ENCODE results near the gene GNPTG.

Gene GNPTG

GRCh38 chr16:1381612-1382406 lies 30.1 kb downstream of the GNPTG start:
- POLR2A ChIA-PET, result no interaction called here
- 88% methylated on average over 8 of the region's 9 CpGs for WGBS (ENCODE audit: insufficient coverage)
- peaks cover 0 to 26% (median 21%) of the 10 kb centered on the region in 4 experiments for H3K4me1 ChIP-seq (ENCODE audit: control extremely low read depth in 1 of 4, control insufficient read depth in 4 of 4, insufficient read depth in 4 of 4, low read length in 3 of 4)
- no peaks in the 10 kb centered on the region for H3K9me3 ChIP-seq (ENCODE audit: control extremely low read depth in 1 of 5, control insufficient read depth in 4 of 5, insufficient read depth in 2 of 5, low read depth in 1 of 5, low read length in 4 of 5)
- H3K27ac ChIP-seq (ENCODE audit: insufficient read depth in 1 of 2, low read depth in 1 of 2, low read length in 2 of 2, poor library complexity in 1 of 2, severe bottlenecking in 2 of 2), result no peak overlapping the region
- CTCF ChIA-PET, result no interaction called here
- DNase-seq, result no peak
- no peak overlapping the region for H3K4me3 ChIP-seq (ENCODE audit: control insufficient read depth in 1 of 7, extremely low read depth in 1 of 7, insufficient read depth in 4 of 7, low read depth in 2 of 7, low read length in 6 of 7)
- H3K36me3 ChIP-seq (ENCODE audit: control insufficient read depth in 4 of 4, insufficient read depth in 4 of 4, low read length in 3 of 4), result peaks cover 0 to 48% (median 20%) of the 10 kb centered on the region in 4 experiments
- no peaks in the 10 kb centered on the region for H3K27me3 ChIP-seq (replicated peaks in 2 of 5; ENCODE audit: control insufficient read depth in 4 of 5, insufficient read depth in 5 of 5, low read length in 4 of 5)

GRCh38 chr16:1383556-1383955 lies 31.8 kb downstream of the GNPTG start:
- H3K4me1 ChIP-seq (ENCODE audit: control extremely low read depth in 1 of 4, control insufficient read depth in 4 of 4, insufficient read depth in 4 of 4, low read length in 3 of 4), result peaks cover 0 to 17% (median 15%) of the 10 kb centered on the region in 4 experiments
- no peak for DNase-seq
- 96% methylated on average over 10 of the region's 18 CpGs for WGBS (ENCODE audit: insufficient coverage)
- H3K27ac ChIP-seq (ENCODE audit: insufficient read depth in 1 of 2, low read depth in 1 of 2, low read length in 2 of 2, poor library complexity in 1 of 2, severe bottlenecking in 2 of 2), result no peak overlapping the region
- ChIA-PET POLR2A (no interaction called here), CTCF (no interaction called here)
- H3K4me3 ChIP-seq (ENCODE audit: control insufficient read depth in 1 of 7, extremely low read depth in 1 of 7, insufficient read depth in 4 of 7, low read depth in 2 of 7, low read length in 6 of 7), result no peak overlapping the region
- no peaks in the 10 kb centered on the region for H3K27me3 ChIP-seq (replicated peaks in 2 of 5; ENCODE audit: control insufficient read depth in 4 of 5, insufficient read depth in 5 of 5, low read length in 4 of 5)
- no peaks in the 10 kb centered on the region for H3K9me3 ChIP-seq (ENCODE audit: control extremely low read depth in 1 of 5, control insufficient read depth in 4 of 5, insufficient read depth in 2 of 5, low read depth in 1 of 5, low read length in 4 of 5)
- H3K36me3 ChIP-seq (ENCODE audit: control insufficient read depth in 4 of 4, insufficient read depth in 4 of 4, low read length in 3 of 4), result peaks cover 4 to 53% (median 21%) of the 10 kb centered on the region in 4 experiments

- H3K27me3 ChIP-seq (replicated peaks in 2 of 5; ENCODE audit: control insufficient read depth in 4 of 5, insufficient read depth in 5 of 5, low read length in 4 of 5), result no peaks in the 10 kb centered on the region
- POLR2A ChIA-PET, result no interaction called here
- WGBS (ENCODE audit: insufficient coverage), result 98% methylated on average over 38 of the region's 39 CpGs
- no peaks in the 10 kb centered on the region for H3K9me3 ChIP-seq (ENCODE audit: control extremely low read depth in 1 of 5, control insufficient read depth in 4 of 5, insufficient read depth in 2 of 5, low read depth in 1 of 5, low read length in 4 of 5)
- H3K4me3 ChIP-seq (ENCODE audit: control insufficient read depth in 1 of 7, extremely low read depth in 1 of 7, insufficient read depth in 4 of 7, low read depth in 2 of 7, low read length in 6 of 7), result no peak overlapping the region
- CTCF ChIA-PET, result no interaction called here
- DNase-seq, result no peak
- peaks cover 0 to 2% (median under 1%) of the 10 kb centered on the region in 4 experiments for H3K4me1 ChIP-seq (ENCODE audit: control extremely low read depth in 1 of 4, control insufficient read depth in 4 of 4, insufficient read depth in 4 of 4, low read length in 3 of 4)
- peaks cover 4 to 69% (median 30%) of the 10 kb centered on the region in 4 experiments for H3K36me3 ChIP-seq (ENCODE audit: control insufficient read depth in 4 of 4, insufficient read depth in 4 of 4, low read length in 3 of 4)
- H3K27ac ChIP-seq (ENCODE audit: insufficient read depth in 1 of 2, low read depth in 1 of 2, low read length in 2 of 2, poor library complexity in 1 of 2, severe bottlenecking in 2 of 2), result no peak overlapping the region
Observed at GRCh38 chr16:1385232-1385631, 33.5 kb downstream of the GNPTG start.

GRCh38 chr16:1387331-1387730 lies 35.6 kb downstream of the GNPTG start:
- Histone ChIP-seq H3K4me1 (ENCODE audit: control extremely low read depth in 1 of 4, control insufficient read depth in 4 of 4, insufficient read depth in 4 of 4, low read length in 3 of 4) (no peaks in the 10 kb centered on the region), H3K27ac (ENCODE audit: insufficient read depth in 1 of 2, low read depth in 1 of 2, low read length in 2 of 2, poor library complexity in 1 of 2, severe bottlenecking in 2 of 2) (no peak overlapping the region), H3K9me3 (ENCODE audit: control extremely low read depth in 1 of 5, control insufficient read depth in 4 of 5, insufficient read depth in 2 of 5, low read depth in 1 of 5, low read length in 4 of 5) (no peaks in the 10 kb centered on the region), H3K27me3 (replicated peaks in 2 of 5; ENCODE audit: control insufficient read depth in 4 of 5, insufficient read depth in 5 of 5, low read length in 4 of 5) (no peaks in the 10 kb centered on the region), H3K4me3 (ENCODE audit: control insufficient read depth in 1 of 7, extremely low read depth in 1 of 7, insufficient read depth in 4 of 7, low read depth in 2 of 7, low read length in 6 of 7) (no peak overlapping the region), H3K36me3 (ENCODE audit: control insufficient read depth in 4 of 4, insufficient read depth in 4 of 4, low read length in 3 of 4) (peaks cover 4 to 70% (median 24%) of the 10 kb centered on the region in 4 experiments)
- ChIA-PET POLR2A (no interaction called here), CTCF (no interaction called here)
- no peak for DNase-seq
- WGBS (ENCODE audit: insufficient coverage), result 98% methylated on average over 16 of the region's 16 CpGs

GRCh38 chr16:1389762-1390161 lies 38.0 kb downstream of the GNPTG start:
- Histone ChIP-seq H3K36me3 (ENCODE audit: control insufficient read depth in 4 of 4, insufficient read depth in 4 of 4, low read length in 3 of 4) (peaks cover 7 to 72% (median 34%) of the 10 kb centered on the region in 4 experiments), H3K27me3 (replicated peaks in 2 of 5; ENCODE audit: control insufficient read depth in 4 of 5, insufficient read depth in 5 of 5, low read length in 4 of 5) (no peaks in the 10 kb centered on the region), H3K27ac (ENCODE audit: insufficient read depth in 1 of 2, low read depth in 1 of 2, low read length in 2 of 2, poor library complexity in 1 of 2, severe bottlenecking in 2 of 2) (no peak overlapping the region), H3K9me3 (ENCODE audit: control extremely low read depth in 1 of 5, control insufficient read depth in 4 of 5, insufficient read depth in 2 of 5, low read depth in 1 of 5, low read length in 4 of 5) (no peaks in the 10 kb centered on the region), H3K4me3 (ENCODE audit: control insufficient read depth in 1 of 7, extremely low read depth in 1 of 7, insufficient read depth in 4 of 7, low read depth in 2 of 7, low read length in 6 of 7) (no peak overlapping the region), H3K4me1 (ENCODE audit: control extremely low read depth in 1 of 4, control insufficient read depth in 4 of 4, insufficient read depth in 4 of 4, low read length in 3 of 4) (no peaks in the 10 kb centered on the region)
- ChIA-PET POLR2A (interaction anchor here (0.6 kb wide), 1 partner anchor 264 kb away, joined by 4 read pairs; no protein-coding TSS in a partner anchor), CTCF (interaction anchor here (1.3 kb wide), 1 partner anchor 12 kb away, joined by 3 read pairs; no protein-coding TSS in a partner anchor)
- 93% methylated on average over 5 of the region's 7 CpGs for WGBS (ENCODE audit: insufficient coverage)
- no peak for DNase-seq

- peak in 1 of 3 donors; percentile 10 for DNase-seq
- Histone ChIP-seq H3K9me3 (ENCODE audit: control extremely low read depth in 1 of 5, control insufficient read depth in 4 of 5, insufficient read depth in 2 of 5, low read depth in 1 of 5, low read length in 4 of 5) (no peaks in the 10 kb centered on the region), H3K4me1 (ENCODE audit: control extremely low read depth in 1 of 4, control insufficient read depth in 4 of 4, insufficient read depth in 4 of 4, low read length in 3 of 4) (no peaks in the 10 kb centered on the region), H3K36me3 (ENCODE audit: control insufficient read depth in 4 of 4, insufficient read depth in 4 of 4, low read length in 3 of 4) (peaks cover 7 to 70% (median 32%) of the 10 kb centered on the region in 4 experiments), H3K27ac (ENCODE audit: insufficient read depth in 1 of 2, low read depth in 1 of 2, low read length in 2 of 2, poor library complexity in 1 of 2, severe bottlenecking in 2 of 2) (no peak overlapping the region), H3K27me3 (replicated peaks in 2 of 5; ENCODE audit: control insufficient read depth in 4 of 5, insufficient read depth in 5 of 5, low read length in 4 of 5) (no peaks in the 10 kb centered on the region), H3K4me3 (ENCODE audit: control insufficient read depth in 1 of 7, extremely low read depth in 1 of 7, insufficient read depth in 4 of 7, low read depth in 2 of 7, low read length in 6 of 7) (no peak overlapping the region)
- ChIA-PET CTCF (interaction anchor here (1.3 kb wide), 1 partner anchor 11 kb away, joined by 3 read pairs; no protein-coding TSS in a partner anchor), POLR2A (no interaction called here)
- 89% methylated on average over 24 of the region's 28 CpGs for WGBS (ENCODE audit: insufficient coverage)
Observed at GRCh38 chr16:1390239-1390779, 38.6 kb downstream of the GNPTG start.

- no peak overlapping the region for H3K27ac ChIP-seq (ENCODE audit: insufficient read depth in 1 of 2, low read depth in 1 of 2, low read length in 2 of 2, poor library complexity in 1 of 2, severe bottlenecking in 2 of 2)
- no peak for DNase-seq
- H3K36me3 ChIP-seq (ENCODE audit: control insufficient read depth in 4 of 4, insufficient read depth in 4 of 4, low read length in 3 of 4), result peaks cover 11 to 76% (median 35%) of the 10 kb centered on the region in 4 experiments
- CTCF ChIA-PET, result no interaction called here
- no peaks in the 10 kb centered on the region for H3K27me3 ChIP-seq (replicated peaks in 2 of 5; ENCODE audit: control insufficient read depth in 4 of 5, insufficient read depth in 5 of 5, low read length in 4 of 5)
- no peak overlapping the region for H3K4me3 ChIP-seq (ENCODE audit: control insufficient read depth in 1 of 7, extremely low read depth in 1 of 7, insufficient read depth in 4 of 7, low read depth in 2 of 7, low read length in 6 of 7)
- POLR2A ChIA-PET, result no interaction called here
- H3K4me1 ChIP-seq (ENCODE audit: control extremely low read depth in 1 of 4, control insufficient read depth in 4 of 4, insufficient read depth in 4 of 4, low read length in 3 of 4), result no peaks in the 10 kb centered on the region
- WGBS (ENCODE audit: insufficient coverage), result 99% methylated on average over 17 of the region's 17 CpGs
- no peaks in the 10 kb centered on the region for H3K9me3 ChIP-seq (ENCODE audit: control extremely low read depth in 1 of 5, control insufficient read depth in 4 of 5, insufficient read depth in 2 of 5, low read depth in 1 of 5, low read length in 4 of 5)
Observed at GRCh38 chr16:1392826-1393225, 41.1 kb downstream of the GNPTG start.
